GM12878 (cell line): ENCODE measurements around the gene MTFR1L. TPM values are rescaled to one million over a fixed set of nuclear protein-coding genes. Genes with fewer than 3 reads are reported as not detected.

Experiments
- CBX3 ChIP-seq: fragments of 200-600 bp; sonication (generic); IDR thresholded peaks from 2 replicates; pipeline ENCODE4 v1.6.1; 2016; ENCODE audit warnings: low read depth, borderline replicate concordance
- CBX5 ChIP-seq: sonication (generic); IDR thresholded peaks from 2 replicates; pipeline ENCODE4 v1.6.1; 2016; ENCODE audit warnings: low read depth, moderate library complexity, mild to moderate bottlenecking, inconsistent platforms
- CHD2 ChIP-seq: IDR thresholded peaks from 2 replicates; pipeline ENCODE4 v1.6.1; 2011; ENCODE audit warnings: low read depth, low read length, improper control_type of control experiment, borderline replicate concordance
- CUX1 ChIP-seq: IDR thresholded peaks from 2 replicates; pipeline ENCODE4 v1.6.1; 2012; ENCODE audit warnings: improper control_type of control experiment, low read depth, low read length; ENCODE audit not compliant: insufficient replicate concordance
- DPF2 ChIP-seq: fragments of 450-650 bp; IDR thresholded peaks from 2 replicates; pipeline ENCODE4 v1.6.1; 2017; ENCODE audit warnings: mild to moderate bottlenecking
- E2F4 ChIP-seq: IDR thresholded peaks from 2 replicates; pipeline ENCODE4 v1.6.1; 2012; ENCODE audit warnings: low read depth, low read length, improper control_type of control experiment
- FOXM1 ChIP-seq: IDR thresholded peaks from 2 replicates; pipeline ENCODE4 v1.6.1; 2012; ENCODE audit warnings: low read depth, mild to moderate bottlenecking, inconsistent platforms, low read length, moderate library complexity
- IRF5 ChIP-seq: fragments of 450-650 bp; IDR thresholded peaks from 2 replicates; pipeline ENCODE4 v1.6.1; 2017; ENCODE audit warnings: borderline replicate concordance
- NBN ChIP-seq: fragments of 450-650 bp; IDR thresholded peaks from 2 replicates; pipeline ENCODE4 v1.6.1; 2016
- NFXL1 ChIP-seq: fragments of 450-650 bp; IDR thresholded peaks from 2 replicates; pipeline ENCODE4 v1.6.1; 2017; ENCODE audit warnings: antibody characterized with exemption, mild to moderate bottlenecking, borderline replicate concordance
- RAD21 ChIP-seq: IDR thresholded peaks from 2 replicates; pipeline ENCODE4 v1.6.1; 2011; ENCODE audit warnings: mild to moderate bottlenecking, low read depth, low read length, moderate library complexity; ENCODE audit not compliant: insufficient read depth
- RB1 ChIP-seq: fragments of 450-650 bp; formaldehyde crosslinking; IDR thresholded peaks from 2 replicates; pipeline ENCODE4 v1.6.1; 2017; ENCODE audit warnings: mild to moderate bottlenecking, borderline replicate concordance
- RELB ChIP-seq: fragments of 450-650 bp; IDR thresholded peaks from 2 replicates; pipeline ENCODE4 v1.6.1; 2017; ENCODE audit warnings: low read depth, mild to moderate bottlenecking, moderate library complexity
- SIX5 ChIP-seq: IDR thresholded peaks from 2 replicates; pipeline ENCODE4 v1.6.1; 2011; ENCODE audit warnings: mild to moderate bottlenecking, low read depth, low read length, moderate library complexity; ENCODE audit not compliant: severe bottlenecking
- SRF ChIP-seq, 2 experiments: IDR thresholded peaks; 2 replicates each; pipeline ENCODE4 v1.6.1; 2011; ENCODE audit warnings: low read depth in 2 of 2, low read length in 2 of 2, mild to moderate bottlenecking in 1 of 2, moderate library complexity in 1 of 2
- SUZ12 ChIP-seq: fragments of 200-600 bp; sonication (generic); IDR thresholded peaks from one replicate; pipeline ENCODE4 v1.6.1; 2018; ENCODE audit warnings: antibody characterized with exemption, mild to moderate bottlenecking; ENCODE audit not compliant: unreplicated experiment
- TARDBP ChIP-seq: IDR thresholded peaks from 2 replicates; pipeline ENCODE4 v1.6.1; 2016; ENCODE audit warnings: borderline replicate concordance
- YBX1 ChIP-seq: fragments of 450-650 bp; IDR thresholded peaks from 2 replicates; pipeline ENCODE4 v1.6.1; 2016; ENCODE audit warnings: antibody characterized with exemption
- ZSCAN29 ChIP-seq: fragments of 450-650 bp; IDR thresholded peaks from 2 replicates; pipeline ENCODE4 v1.6.1; 2017; ENCODE audit warnings: mild to moderate bottlenecking, moderate library complexity
- polyA plus RNA-seq, 11 experiments: library from polyadenylated mRNA; depleted of rRNA in 4 of 11; unstranded in 6 of 11; stranded (reverse) in 5 of 11; fragments of >200 nt; fragmentation: Nextera tagmentation in 4 of 11; fragmentation: Illumina TruSeq in 1 of 11; extraction: Ambion mirVana in 4 of 11; extraction: Trizol in 1 of 11; gene quantifications; 1 replicate in 1 of 11; 2 replicates in 10 of 11; pipeline versions ENCODE4 v1.2.1 to v1.2.3, GENCODE V29; 2011 to 2016; ENCODE audit warnings: inconsistent platforms in 2 of 11, missing spikeins in 2 of 11, low read depth in 1 of 11
- total RNA-seq, 4 experiments: library from RNA; depleted of rRNA in 3 of 4; stranded (reverse); fragments of >200 nt in 3 of 4; fragmentation: Illumina TruSeq in 1 of 4; extraction: Trizol in 1 of 4; gene quantifications; 2 replicates each; pipeline versions ENCODE4 v1.2.1 to v1.2.3, GENCODE V29; 2013 to 2021
- TF ChIP-seq, protein P1 (sequence below): fragments of 450-650 bp; IDR thresholded peaks from 2 replicates; pipeline ENCODE4 v1.6.1; 2016; ENCODE audit warnings: mild to moderate bottlenecking

MTFR1L gene
- total and polyA plus RNA-seq, 10 of the 15 experiments (the other 5 are each of a cell fraction or from before 2014, with no cell fraction given) = 16.9 to 44.2 (median 30.3) TPM

DNA sequence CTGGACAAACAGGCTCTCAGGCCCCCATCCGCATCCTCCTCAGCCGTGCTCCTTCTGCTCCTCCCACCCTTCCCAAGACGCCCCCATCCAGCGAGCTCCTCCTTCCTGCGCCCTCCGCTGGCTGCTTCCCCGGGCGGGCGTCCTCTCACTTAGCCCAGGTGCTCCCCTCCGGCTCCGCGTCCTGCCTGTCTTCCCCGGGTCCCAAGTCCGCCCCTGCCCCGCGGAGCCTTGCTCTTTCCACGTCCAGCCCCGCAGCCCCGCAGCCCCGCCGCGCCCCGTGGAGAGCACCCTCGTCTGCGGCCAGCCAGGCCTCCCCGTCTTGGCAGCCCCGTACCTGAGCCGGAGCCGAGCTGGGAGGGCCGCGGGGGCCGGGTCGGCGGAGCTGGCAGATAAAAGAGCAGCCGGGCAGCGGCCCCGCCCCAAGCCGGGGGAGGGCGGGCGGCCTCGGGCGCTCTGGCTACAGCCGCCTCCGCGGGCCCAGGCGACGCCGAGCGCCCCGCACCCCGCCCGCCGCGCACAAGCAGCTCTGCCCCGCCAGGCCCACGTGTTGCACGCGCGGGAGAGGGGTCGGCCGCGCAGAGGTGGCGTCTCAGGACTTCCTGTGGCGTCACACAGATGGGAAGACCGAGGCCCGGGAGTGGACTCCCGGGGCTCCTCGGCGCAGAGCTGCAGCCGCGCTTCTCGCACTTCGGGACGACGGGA, 55.6 kb downstream of the MTFR1L start, which contains the start of gene PAQR7 (continued):
- no peak for TF ChIP-seq E2F4
- no peak for TF ChIP-seq TARDBP
- TF ChIP-seq CUX1 = no peak
- no peak for TF ChIP-seq YBX1
- no peak for TF ChIP-seq CBX3
- TF ChIP-seq SIX5 = no peak
- TF ChIP-seq, protein P1, sequence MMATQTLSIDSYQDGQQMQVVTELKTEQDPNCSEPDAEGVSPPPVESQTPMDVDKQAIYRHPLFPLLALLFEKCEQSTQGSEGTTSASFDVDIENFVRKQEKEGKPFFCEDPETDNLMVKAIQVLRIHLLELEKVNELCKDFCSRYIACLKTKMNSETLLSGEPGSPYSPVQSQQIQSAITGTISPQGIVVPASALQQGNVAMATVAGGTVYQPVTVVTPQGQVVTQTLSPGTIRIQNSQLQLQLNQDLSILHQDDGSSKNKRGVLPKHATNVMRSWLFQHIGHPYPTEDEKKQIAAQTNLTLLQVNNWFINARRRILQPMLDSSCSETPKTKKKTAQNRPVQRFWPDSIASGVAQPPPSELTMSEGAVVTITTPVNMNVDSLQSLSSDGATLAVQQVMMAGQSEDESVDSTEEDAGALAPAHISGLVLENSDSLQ = peak; percentile 14; the same call in 1 of the 2 replicates
- TF ChIP-seq CHD2 = no peak
- no peak for TF ChIP-seq ZSCAN29
- TF ChIP-seq NFXL1 = peak; percentile 98
- TF ChIP-seq SRF (IDR thresholded peaks at IDR 0.05; ENCODE audit: low read depth in 2 of 2, low read length in 2 of 2) = no peak
- TF ChIP-seq RB1 = peak; percentile 85
- TF ChIP-seq DPF2 = peak; percentile 62; the same call in 1 of the 2 replicates
- no peak for TF ChIP-seq CBX5
- no peak for TF ChIP-seq FOXM1
- no peak for TF ChIP-seq IRF5
- TF ChIP-seq RAD21 = no peak
- TF ChIP-seq SUZ12 = no peak
- TF ChIP-seq RELB = no peak
- 0 out of 2 replicates have a peak, but pooled peaks have one; percentile 23 for TF ChIP-seq NBN
